ENCODE results near the gene ATAD2B. TPM values are rescaled to one million over a fixed set of nuclear protein-coding genes. Genes with fewer than 3 reads are reported as not detected.

The ATAD2B gene
- total and polyA plus RNA-seq, 2 of the 4 experiments (the other 2 are of a cell fraction): 1.5 to 5.0 TPM

- Histone ChIP-seq H3K4me1 (ENCODE audit: control insufficient read depth, insufficient read depth, low read length) (no peaks in the 10 kb centered on the region), H3K9ac (ENCODE audit: low read depth, low read length) (no peak overlapping the region), H3K27ac (ENCODE audit: insufficient read depth, low read length) (no peak overlapping the region), H3K9me1 (ENCODE audit: insufficient read depth, low read length) (peaks cover 4% of the 10 kb centered on the region; the same call in 1 of the 2 replicates), H3K18ac (ENCODE audit: low read depth, low read length) (no peak overlapping the region), H4K20me1 (ENCODE audit: insufficient read depth, low read length) (no peaks in the 10 kb centered on the region), H2AK9ac (replicated peaks; ENCODE audit: low read depth, low read length, poor library complexity) (no peak overlapping the region), H3K9me3 (ENCODE audit: control insufficient read depth, insufficient read depth, low read length) (no peaks in the 10 kb centered on the region), H3K14ac (replicated peaks; ENCODE audit: low read depth, low read length) (no peak overlapping the region), H2BK5ac (ENCODE audit: low read depth, low read length, poor library complexity, severe bottlenecking) (no peak overlapping the region), H2BK15ac (ENCODE audit: low read depth, low read length) (no peak overlapping the region), H3K4me2 (ENCODE audit: low read depth, low read length) (no peak overlapping the region), H4K5ac (ENCODE audit: low read depth, low read length) (no peak overlapping the region), H3K4me3 (ENCODE audit: insufficient read depth, low read depth, low read length) (no peak overlapping the region), H3K4ac (ENCODE audit: low read depth, low read length) (no peak overlapping the region), H2AK5ac (ENCODE audit: low read depth, low read length) (no peak overlapping the region), H2AFZ (replicated peaks; ENCODE audit: low read length, poor library complexity) (no peak overlapping the region), H2BK120ac (ENCODE audit: low read depth, low read length) (no peak overlapping the region), H3K23ac (ENCODE audit: low read depth, low read length) (no peak overlapping the region), H3K27me3 (ENCODE audit: control insufficient read depth, insufficient read depth, low read length) (no peaks in the 10 kb centered on the region), H3K36me3 (ENCODE audit: control insufficient read depth, insufficient read depth, low read length) (peaks cover 13% of the 10 kb centered on the region), H2BK20ac (ENCODE audit: low read depth, low read length) (no peak overlapping the region), H3K56ac (ENCODE audit: extremely low read depth, insufficient read depth, low read length) (no peak overlapping the region), H4K8ac (ENCODE audit: low read depth in 2 of 2, low read length in 2 of 2) (no peak overlapping the region), H3K79me1 (ENCODE audit: low read depth in 1 of 2, low read length in 2 of 2) (no peaks in the 10 kb centered on the region; a peak in 1 of 4 replicates), H4K91ac (ENCODE audit: insufficient read depth, low read depth, low read length) (no peak overlapping the region)
- no CpG with 5 or more reads among the region's 6 CpGs for WGBS, 2 experiments (ENCODE audit: extremely low coverage in 2 of 2, insufficient read length in 1 of 2)
- ChIA-PET CTCF (no interaction called here), POLR2A (ENCODE audit: unreplicated experiment) (no interaction called here)
- DNase-seq (no peak), ATAC-seq (ENCODE audit: low read depth) (no peak)
- no peak for TF ChIP-seq ELK1 (IDR thresholded peaks at IDR 0.05; ENCODE audit: borderline replicate concordance, low read depth, low read length)
- TF ChIP-seq RFX5 (IDR thresholded peaks at IDR 0.05; ENCODE audit: low read depth, low read length): no peak
- in situ Hi-C loops (cut with MboI; ENCODE audit: low sequenced_read_pairs) (no loop called here), dilution Hi-C loops (cut with HindIII; ENCODE audit: low sequenced_read_pairs, unreplicated experiment) (no loop called here), intact Hi-C loops (cut with micrococcal nuclease) (no loop called here)
- no TSS peak for BruUV-seq (replicated peaks)
Measured at GRCh38 chr2:23776021-23776420, 150.9 kb downstream of the ATAD2B start.
